Gastroesophageal sphincter (tissue), 4 donors: ENCODE results near the gene NEK4. TPM values are rescaled to one million over a fixed set of nuclear protein-coding genes. Genes with fewer than 3 reads are reported as not detected.
A peak's percentile ranks its signal among the peaks of the same experiment; 100 is the strongest.

ENCODE experiments used
- ATAC-seq: fragments of 150-250 bp; one replicate; pipeline ENCODE4 v1.9.1; 2016; ENCODE audit warnings: mild to moderate bottlenecking, moderate library complexity
- H3K27ac ChIP-seq, 4 donors: fragments of 200-600 bp; sonication (generic) in 3 of 4; 1 replicate in 3 of 4; 2 replicates in 1 of 4; pipeline ENCODE4 v1.5.1; 2016 to 2019
- H3K27me3 ChIP-seq: fragments of 200-600 bp; sonication (generic); one replicate; pipeline ENCODE4 v1.5.1; 2019
- H3K36me3 ChIP-seq, 2 donors: fragments of 200-600 bp; sonication (generic); one replicate each; pipeline ENCODE4 v1.5.1; 2019; ENCODE audit warnings: control low read depth in 1 of 2
- H3K4me1 ChIP-seq, 3 donors: fragments of 200-600 bp; sonication (generic); 1 replicate in 2 of 3; 2 replicates in 1 of 3; pipeline ENCODE4 v1.5.1; 2016 to 2019; ENCODE audit warnings: control low read depth in 2 of 3
- H3K4me3 ChIP-seq, 2 donors: fragments of 200-600 bp; sonication (generic); one replicate each; pipeline ENCODE4 v1.5.1; 2019; ENCODE audit warnings: mild to moderate bottlenecking in 1 of 2, moderate library complexity in 1 of 2
- H3K9me3 ChIP-seq, 3 donors: fragments of 200-600 bp; sonication (generic); one replicate each; pipeline ENCODE4 v1.5.1; 2017 to 2019; ENCODE audit warnings: control low read depth in 2 of 3
- EP300 ChIP-seq: sonication (generic); formaldehyde crosslinking; IDR thresholded peaks from one replicate; pipeline ENCODE4 v1.6.1; 2017; ENCODE audit warnings: antibody characterized with exemption, mild to moderate bottlenecking
- POLR2A ChIP-seq, 2 donors: fragments of 450-650 bp; IDR thresholded peaks; one replicate each; pipeline ENCODE4 v1.6.1; 2017; ENCODE audit warnings: antibody characterized with exemption in 2 of 2, mild to moderate bottlenecking in 2 of 2, moderate library complexity in 1 of 2
- POLR2AphosphoS5 ChIP-seq: sonication (generic); formaldehyde crosslinking; IDR thresholded peaks from one replicate; pipeline ENCODE4 v1.6.1; 2017; ENCODE audit warnings: antibody characterized with exemption
- WGBS, 2 donors: methylation state at CpG; one replicate each; pipeline ENCODE4 v1.1.5; 2018; ENCODE audit warnings: low coverage in 1 of 2; 5-methylcytosine and 5-hydroxymethylcytosine counted together
- total RNA-seq, 4 donors: library from RNA; depleted of rRNA; stranded (reverse); fragments of >200 nt; gene quantifications; one replicate each; pipeline ENCODE4 v1.1.0, GENCODE V29; 2016
- TF ChIP-seq, protein P1 (sequence below), 4 experiments: fragments of 200-600 bp in 2 of 4; fragments of 450-650 bp in 2 of 4; sonication (generic) in 1 of 4; IDR thresholded peaks; one replicate each; pipeline ENCODE4 v1.5.1; 2017 to 2019; ENCODE audit warnings: antibody characterized with exemption in 4 of 4, mild to moderate bottlenecking in 2 of 4, moderate library complexity in 2 of 4

The NEK4 gene
- total RNA-seq: 10 to 100 TPM; 22.1 to 29.5 (median 22.7) TPM

GRCh38 chr3:52770496-52771333 is at the start of gene NEK4:
Gene NEK4, minus strand, starts transcription at chr3:52770940. Its CDS starts 194 bp downstream, at chr3:52770746.
- no peaks in the 10 kb centered on the region for H3K9me3 ChIP-seq
- peak within 1 kb of the TSS; percentile 75 to 97 for H3K4me3 ChIP-seq
- H3K27ac ChIP-seq: peak within 1 kb of the TSS; percentile 39 to 83 (median 78)
- ATAC-seq: peak; percentile 99
- WGBS, 2 donors: 0% methylated on average over 7 to 20 of the region's 67 CpGs
- peaks cover 0 to 24% (median 6%) of the 10 kb centered on the region in 3 donors for H3K4me1 ChIP-seq
- H3K36me3 ChIP-seq: peaks cover 0 to 27% of the 10 kb centered on the region in 2 donors
- peak; percentile 48 for TF ChIP-seq POLR2AphosphoS5
- no peak for TF ChIP-seq EP300
- TF ChIP-seq POLR2A (IDR thresholded peaks at IDR 0.05): peak; percentile 58 to 61
- TF ChIP-seq, protein P1, sequence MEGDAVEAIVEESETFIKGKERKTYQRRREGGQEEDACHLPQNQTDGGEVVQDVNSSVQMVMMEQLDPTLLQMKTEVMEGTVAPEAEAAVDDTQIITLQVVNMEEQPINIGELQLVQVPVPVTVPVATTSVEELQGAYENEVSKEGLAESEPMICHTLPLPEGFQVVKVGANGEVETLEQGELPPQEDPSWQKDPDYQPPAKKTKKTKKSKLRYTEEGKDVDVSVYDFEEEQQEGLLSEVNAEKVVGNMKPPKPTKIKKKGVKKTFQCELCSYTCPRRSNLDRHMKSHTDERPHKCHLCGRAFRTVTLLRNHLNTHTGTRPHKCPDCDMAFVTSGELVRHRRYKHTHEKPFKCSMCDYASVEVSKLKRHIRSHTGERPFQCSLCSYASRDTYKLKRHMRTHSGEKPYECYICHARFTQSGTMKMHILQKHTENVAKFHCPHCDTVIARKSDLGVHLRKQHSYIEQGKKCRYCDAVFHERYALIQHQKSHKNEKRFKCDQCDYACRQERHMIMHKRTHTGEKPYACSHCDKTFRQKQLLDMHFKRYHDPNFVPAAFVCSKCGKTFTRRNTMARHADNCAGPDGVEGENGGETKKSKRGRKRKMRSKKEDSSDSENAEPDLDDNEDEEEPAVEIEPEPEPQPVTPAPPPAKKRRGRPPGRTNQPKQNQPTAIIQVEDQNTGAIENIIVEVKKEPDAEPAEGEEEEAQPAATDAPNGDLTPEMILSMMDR (IDR thresholded peaks at IDR 0.05): peak in 2 of 4 experiments; percentile 6 to 34
- H3K27me3 ChIP-seq: no peaks in the 10 kb centered on the region

DNA sequence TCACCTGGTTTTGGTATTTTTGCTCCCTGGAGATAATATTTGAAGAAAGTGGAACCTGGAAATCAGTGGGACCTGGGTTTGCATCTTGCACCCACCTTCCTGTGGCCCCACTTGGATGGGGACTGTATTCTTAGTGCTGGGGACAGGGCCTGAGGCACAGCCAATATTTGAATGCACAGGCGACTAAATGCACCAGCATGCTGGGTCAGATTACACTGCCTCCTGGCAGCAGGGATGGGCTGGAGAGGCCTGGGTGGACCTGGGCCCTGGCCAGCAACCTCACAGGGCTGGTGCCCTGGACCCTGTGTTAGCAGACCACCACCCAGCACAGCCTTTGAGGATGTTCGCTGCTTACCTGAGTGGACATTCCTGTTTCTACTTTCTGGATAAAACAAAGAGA is 49.2 kb upstream of the NEK4 start:
- peaks cover 0 to 36% of the 10 kb centered on the region in 2 donors for H3K36me3 ChIP-seq
- H3K4me1 ChIP-seq: no peaks in the 10 kb centered on the region
- H3K9me3 ChIP-seq: no peaks in the 10 kb centered on the region
- no peak overlapping the region for H3K27ac ChIP-seq
- no peaks in the 10 kb centered on the region for H3K27me3 ChIP-seq
- TF ChIP-seq, protein P1 (IDR thresholded peaks at IDR 0.05): no peak
- TF ChIP-seq POLR2AphosphoS5: no peak
- no peak for TF ChIP-seq POLR2A (IDR thresholded peaks at IDR 0.05)
- TF ChIP-seq EP300: no peak
- no peak overlapping the region for H3K4me3 ChIP-seq
- ATAC-seq: no peak
- WGBS, 2 donors: no CpG with 5 or more reads among the region's 2 CpGs

DNA sequence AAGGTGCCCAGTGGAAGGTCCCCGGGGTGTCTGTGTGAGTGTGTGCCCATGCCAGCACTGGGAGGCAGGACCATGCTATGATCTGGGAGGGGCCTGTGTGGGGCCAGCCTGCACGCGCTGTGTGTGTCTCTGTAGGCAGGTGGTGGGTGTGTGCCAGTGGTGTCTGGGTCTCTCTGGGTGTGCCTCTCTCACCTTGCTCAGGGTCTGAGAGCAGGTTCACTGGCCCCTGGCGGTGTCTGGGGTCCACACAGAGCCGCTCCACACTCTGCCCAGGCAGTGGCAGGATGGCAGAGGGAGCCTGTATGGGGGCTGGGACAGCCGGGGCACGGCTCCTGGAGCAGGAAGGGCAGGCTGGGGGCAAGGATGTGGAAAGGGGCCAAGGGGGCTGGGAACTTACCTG is 47.1 kb upstream of the NEK4 start:
- Histone ChIP-seq H3K4me1 (no peaks in the 10 kb centered on the region), H3K9me3 (no peaks in the 10 kb centered on the region), H3K4me3 (no peak overlapping the region), H3K27me3 (no peaks in the 10 kb centered on the region), H3K27ac (no peak overlapping the region), H3K36me3 (peaks cover 0 to 16% of the 10 kb centered on the region in 2 donors)
- TF ChIP-seq, protein P1 (IDR thresholded peaks at IDR 0.05): no peak
- TF ChIP-seq POLR2AphosphoS5: no peak
- TF ChIP-seq EP300: no peak
- TF ChIP-seq POLR2A (IDR thresholded peaks at IDR 0.05): no peak
- ATAC-seq: no peak
- no CpG with 5 or more reads among the region's 7 CpGs for WGBS, 2 donors

- WGBS, 2 donors: 96 to 100% methylated on average over 3 of the region's 10 CpGs
- H3K27me3 ChIP-seq: no peaks in the 10 kb centered on the region
These were observed 46.5 kb upstream of the NEK4 start for GRCh38 chr3:52817221-52817620.

More at GRCh38 chr3:52817221-52817620, 46.5 kb upstream of the NEK4 start:
- ATAC-seq: no peak
- H3K36me3 ChIP-seq: peaks cover 0 to 12% of the 10 kb centered on the region in 2 donors
- no peaks in the 10 kb centered on the region for H3K4me1 ChIP-seq
- TF ChIP-seq POLR2A (IDR thresholded peaks at IDR 0.05) (no peak), EP300 (no peak), POLR2AphosphoS5 (no peak)
- TF ChIP-seq, protein P1 (IDR thresholded peaks at IDR 0.05): no peak
- H3K27ac ChIP-seq: no peak overlapping the region
- no peak overlapping the region for H3K4me3 ChIP-seq
- no peaks in the 10 kb centered on the region for H3K9me3 ChIP-seq
